ENCODE results near the gene KIAA0586. TPM values are rescaled to one million over a fixed set of nuclear protein-coding genes. Genes with fewer than 3 reads are reported as not detected.

Gene KIAA0586
- total RNA-seq, 4 donors from 2014 or later: 10.0 to 13.9 (median 11.9) TPM

GRCh38 chr14:58598028-58598803 lies 170.7 kb downstream of the KIAA0586 start:
- Histone ChIP-seq H3K4me3 (no peak overlapping the region), H3K27ac (no peak overlapping the region), H3K36me3 (no peaks in the 10 kb centered on the region), H3K9me3 (no peaks in the 10 kb centered on the region), H3K27me3 (no peaks in the 10 kb centered on the region), H3K4me1 (no peaks in the 10 kb centered on the region)
- no peak for ATAC-seq
- in situ Hi-C loops (cut with MboI; ENCODE audit: low sequenced_read_pairs in 4 of 4): no loop called here
- intact Hi-C loops (cut with DNase I; ENCODE audit: low total_unique reads): no loop called here
- no peak for DNase-seq
- TF ChIP-seq, protein P1, sequence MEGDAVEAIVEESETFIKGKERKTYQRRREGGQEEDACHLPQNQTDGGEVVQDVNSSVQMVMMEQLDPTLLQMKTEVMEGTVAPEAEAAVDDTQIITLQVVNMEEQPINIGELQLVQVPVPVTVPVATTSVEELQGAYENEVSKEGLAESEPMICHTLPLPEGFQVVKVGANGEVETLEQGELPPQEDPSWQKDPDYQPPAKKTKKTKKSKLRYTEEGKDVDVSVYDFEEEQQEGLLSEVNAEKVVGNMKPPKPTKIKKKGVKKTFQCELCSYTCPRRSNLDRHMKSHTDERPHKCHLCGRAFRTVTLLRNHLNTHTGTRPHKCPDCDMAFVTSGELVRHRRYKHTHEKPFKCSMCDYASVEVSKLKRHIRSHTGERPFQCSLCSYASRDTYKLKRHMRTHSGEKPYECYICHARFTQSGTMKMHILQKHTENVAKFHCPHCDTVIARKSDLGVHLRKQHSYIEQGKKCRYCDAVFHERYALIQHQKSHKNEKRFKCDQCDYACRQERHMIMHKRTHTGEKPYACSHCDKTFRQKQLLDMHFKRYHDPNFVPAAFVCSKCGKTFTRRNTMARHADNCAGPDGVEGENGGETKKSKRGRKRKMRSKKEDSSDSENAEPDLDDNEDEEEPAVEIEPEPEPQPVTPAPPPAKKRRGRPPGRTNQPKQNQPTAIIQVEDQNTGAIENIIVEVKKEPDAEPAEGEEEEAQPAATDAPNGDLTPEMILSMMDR (IDR thresholded peaks at IDR 0.05 in 4 of 5, conservative IDR thresholded peaks at IDR 0.05 in 1 of 5): no peak
- no peak for TF ChIP-seq POLR2A (IDR thresholded peaks at IDR 0.05)

- in situ Hi-C loops (cut with MboI; ENCODE audit: low sequenced_read_pairs in 4 of 4) (no loop called here), intact Hi-C loops (cut with DNase I; ENCODE audit: low total_unique reads) (no loop called here)
- Histone ChIP-seq H3K4me1 (no peaks in the 10 kb centered on the region), H3K9me3 (no peaks in the 10 kb centered on the region), H3K36me3 (no peaks in the 10 kb centered on the region), H3K27me3 (no peaks in the 10 kb centered on the region), H3K27ac (no peak overlapping the region), H3K4me3 (no peak overlapping the region)
- ATAC-seq (no peak), DNase-seq (no peak)
- no peak for TF ChIP-seq POLR2A (IDR thresholded peaks at IDR 0.05)
- TF ChIP-seq, protein P1 (IDR thresholded peaks at IDR 0.05 in 4 of 5, conservative IDR thresholded peaks at IDR 0.05 in 1 of 5): no peak
These were observed 171.4 kb downstream of the KIAA0586 start for GRCh38 chr14:58598804-58599525.

DNA sequence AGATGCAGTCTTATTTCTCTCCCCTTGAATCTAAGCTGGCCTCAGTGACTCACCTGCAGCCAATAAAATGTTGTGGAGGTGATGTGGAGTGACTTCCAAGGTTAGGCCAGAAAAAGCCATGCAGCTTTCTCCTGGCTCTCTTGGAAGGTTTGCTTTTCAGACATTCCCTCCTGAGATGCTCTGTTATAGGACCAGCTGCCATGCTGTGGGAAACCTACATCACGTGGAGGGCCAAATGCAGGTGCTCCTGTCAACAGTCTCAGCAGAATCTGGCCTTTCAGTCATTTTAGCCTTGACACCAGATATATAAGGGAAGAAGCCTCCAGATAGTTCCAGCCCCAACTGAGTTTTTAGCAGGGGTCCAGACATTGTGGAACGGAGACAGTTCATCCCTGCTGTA lies 172.2 kb downstream of the KIAA0586 start:
- intact Hi-C loops (cut with DNase I; ENCODE audit: low total_unique reads) (no loop called here), in situ Hi-C loops (cut with MboI; ENCODE audit: low sequenced_read_pairs in 4 of 4) (no loop called here)
- no peaks in the 10 kb centered on the region for H3K27me3 ChIP-seq
- TF ChIP-seq POLR2A (IDR thresholded peaks at IDR 0.05): no peak
- TF ChIP-seq, protein P1 (IDR thresholded peaks at IDR 0.05 in 4 of 5, conservative IDR thresholded peaks at IDR 0.05 in 1 of 5): no peak
- H3K9me3 ChIP-seq: no peaks in the 10 kb centered on the region
- no peak overlapping the region for H3K4me3 ChIP-seq
- DNase-seq (no peak), ATAC-seq (no peak)
- H3K4me1 ChIP-seq: no peaks in the 10 kb centered on the region
- no peaks in the 10 kb centered on the region for H3K36me3 ChIP-seq
- H3K27ac ChIP-seq: no peak overlapping the region

Other genes starting within 250 kb of the KIAA0586 start
- gene ACTR10, start 227.6 kb upstream of the KIAA0586 start, total RNA-seq: 100 to 1,000 TPM in 2 of 4 donors, 10 to 100 TPM in 2; 70.6 to 104 (median 88.8) TPM
- 100 to 1,000 TPM; 200 to 301 (median 217) TPM for gene PSMA3, start 182.9 kb upstream of the KIAA0586 start, total RNA-seq
- 10 to 100 TPM in 1 of 4 donors, 1 to 10 TPM in 3; 6.6 to 10.5 (median 7.1) TPM for gene ARID4A, start 129.2 kb upstream of the KIAA0586 start, total RNA-seq
- not detected for gene TOMM20L, start 31.8 kb upstream of the KIAA0586 start, total RNA-seq
- 100 to 1,000 TPM in 2 of 4 donors, 10 to 100 TPM in 2; 46.2 to 110 (median 86.8) TPM for gene TIMM9, start 188 bp upstream of the KIAA0586 start, total RNA-seq
- 1 to 10 TPM in 3 of 4 donors, under 1 TPM in 1; 0.97 to 3.0 (median 1.8) TPM for gene DACT1, start 210.2 kb downstream of the KIAA0586 start, total RNA-seq